HepG2 (cell line): ENCODE results near the gene PRDM15. TPM values are rescaled to one million over a fixed set of nuclear protein-coding genes. Genes with fewer than 3 reads are reported as not detected.

ENCODE experiments used
- ATF7-NPFF ChIP-seq: sonication (generic); formaldehyde crosslinking; IDR thresholded peaks from 2 replicates; pipeline ENCODE4 v1.8.1; 2023; ENCODE audit warnings: mild to moderate bottlenecking, low read depth, missing genetic modification reagents, moderate library complexity
- DMAP1 ChIP-seq: IDR thresholded peaks from 2 replicates; pipeline ENCODE4 v1.6.1; 2016
- HNF1B ChIP-seq: sonication (generic); formaldehyde crosslinking; IDR thresholded peaks from 2 replicates; pipeline ENCODE4 v1.5.1; 2020; ENCODE audit warnings: mild to moderate bottlenecking, moderate library complexity, missing genetic modification reagents
- HNF4A ChIP-seq: sonication (generic); formaldehyde crosslinking; IDR thresholded peaks from 2 replicates; pipeline ENCODE4 v1.4.0; 2020; ENCODE audit warnings: missing genetic modification reagents
- HNF4G ChIP-seq, 2 experiments: sonication (generic) in 1 of 2; formaldehyde crosslinking in 1 of 2; IDR thresholded peaks; 2 replicates each; pipeline versions ENCODE4 v1.4.0 to v1.6.1; 2011 to 2020; ENCODE audit warnings: borderline replicate concordance in 2 of 2, low read depth in 2 of 2, mild to moderate bottlenecking in 2 of 2, low read length in 1 of 2, missing genetic modification reagents in 1 of 2, moderate library complexity in 1 of 2
- HOXA3 ChIP-seq: sonication (generic); formaldehyde crosslinking; IDR thresholded peaks from 2 replicates; pipeline ENCODE4 v1.5.0; 2020; ENCODE audit warnings: missing genetic modification reagents
- KLF6 ChIP-seq: IDR thresholded peaks from 2 replicates; pipeline ENCODE4 v1.8.0; 2016; ENCODE audit warnings: missing biosample characterization, missing genetic modification reagents
- MAX ChIP-seq: IDR thresholded peaks from 2 replicates; pipeline ENCODE4 v1.6.1; 2012; ENCODE audit warnings: inconsistent platforms
- MBNL3 ChIP-seq: fragments of 250-450 bp; sonication (Bioruptor Pico); conservative IDR thresholded peaks from 2 replicates; pipeline ENCODE4 v1.8.0; 2022; ENCODE audit warnings: mild to moderate bottlenecking, inconsistent platforms
- MEF2D ChIP-seq: sonication (generic); formaldehyde crosslinking; IDR thresholded peaks from 2 replicates; pipeline ENCODE4 v1.5.1; 2020; ENCODE audit warnings: mild to moderate bottlenecking, missing genetic modification reagents
- MEIS1 ChIP-seq: sonication (generic); formaldehyde crosslinking; IDR thresholded peaks from 2 replicates; pipeline ENCODE4 v1.9.0; 2021; ENCODE audit warnings: mild to moderate bottlenecking, missing genetic modification reagents, moderate library complexity, borderline replicate concordance
- MLLT10 ChIP-seq: sonication (generic); formaldehyde crosslinking; IDR thresholded peaks from 2 replicates; pipeline ENCODE4 v1.4.0; 2020; ENCODE audit warnings: missing genetic modification reagents
- PHF8 ChIP-seq: sonication (generic); formaldehyde crosslinking; IDR thresholded peaks from 2 replicates; pipeline ENCODE4 v1.5.0; 2020; ENCODE audit warnings: missing genetic modification reagents
- RBAK ChIP-seq: sonication (generic); formaldehyde crosslinking; IDR thresholded peaks from 2 replicates; pipeline ENCODE4 v1.5.1; 2020; ENCODE audit warnings: mild to moderate bottlenecking, missing genetic modification reagents
- SP5 ChIP-seq: IDR thresholded peaks from 2 replicates; pipeline ENCODE4 v1.6.1; 2016; ENCODE audit warnings: low read depth, borderline replicate concordance
- TBX2 ChIP-seq: sonication (generic); formaldehyde crosslinking; IDR thresholded peaks from 2 replicates; pipeline ENCODE4 v1.5.0; 2020; ENCODE audit warnings: missing genetic modification reagents, mild to moderate bottlenecking, borderline replicate concordance
- TGIF2 ChIP-seq: IDR thresholded peaks from 2 replicates; pipeline ENCODE4 v1.6.1; 2016; ENCODE audit warnings: control low read depth, missing compliant biosample characterization
- TP53 ChIP-seq: sonication (generic); formaldehyde crosslinking; conservative IDR thresholded peaks from 2 replicates; pipeline ENCODE4 v1.4.0; 2020; ENCODE audit warnings: missing genetic modification reagents
- ZMYM3 ChIP-seq: sonication (generic); formaldehyde crosslinking; IDR thresholded peaks from 2 replicates; pipeline ENCODE4 v1.5.1; 2020; ENCODE audit warnings: mild to moderate bottlenecking, missing genetic modification reagents
- ZNF326 ChIP-seq: sonication (generic); formaldehyde crosslinking; IDR thresholded peaks from 2 replicates; pipeline ENCODE4 v1.4.0; 2020; ENCODE audit warnings: missing genetic modification reagents, borderline replicate concordance
- ZNF329 ChIP-seq: sonication (generic); formaldehyde crosslinking; IDR thresholded peaks from 2 replicates; pipeline ENCODE4 v1.9.0; 2021; ENCODE audit warnings: low read depth, mild to moderate bottlenecking, missing genetic modification reagents
- ZNF556 ChIP-seq: sonication (generic); formaldehyde crosslinking; IDR thresholded peaks from 2 replicates; pipeline ENCODE4 v1.4.0; 2020; ENCODE audit warnings: mild to moderate bottlenecking, missing genetic modification reagents, borderline replicate concordance
- ZNF770 ChIP-seq: sonication (generic); formaldehyde crosslinking; IDR thresholded peaks from 2 replicates; pipeline ENCODE4 v1.5.0; 2020; ENCODE audit warnings: mild to moderate bottlenecking, missing genetic modification reagents
- ZNF776 ChIP-seq: sonication (generic); formaldehyde crosslinking; IDR thresholded peaks from 2 replicates; pipeline ENCODE4 v1.4.0; 2020; ENCODE audit warnings: mild to moderate bottlenecking, missing genetic modification reagents
- ZNF800 ChIP-seq: sonication (generic); formaldehyde crosslinking; IDR thresholded peaks from 2 replicates; pipeline ENCODE4 v1.4.0; 2020; ENCODE audit warnings: missing genetic modification reagents
- ZNF891 ChIP-seq: sonication (generic); formaldehyde crosslinking; IDR thresholded peaks from 2 replicates; pipeline ENCODE4 v1.5.0; 2020; ENCODE audit warnings: mild to moderate bottlenecking, missing genetic modification reagents
- polyA plus RNA-seq, 8 experiments: library from polyadenylated mRNA; depleted of rRNA in 3 of 8; stranded (reverse) in 7 of 8; unstranded in 1 of 8; fragments of >200 nt; fragmentation: Illumina TruSeq in 4 of 8; extraction: Trizol in 4 of 8; gene quantifications; 2 replicates each; pipeline versions ENCODE4 v1.2.1 to v1.2.3, GENCODE V29; 2011 to 2016; ENCODE audit warnings: low read depth in 4 of 8, missing spikeins in 1 of 8, mixed read lengths in 1 of 8; ENCODE audit not compliant: insufficient read depth in 1 of 8
- total RNA-seq, 5 experiments: library from RNA; depleted of rRNA; stranded (reverse); fragments of >200 nt; fragmentation: Illumina TruSeq; extraction: Trizol; gene quantifications; 2 replicates each; pipeline ENCODE4 v1.2.3, GENCODE V29; 2016; ENCODE audit warnings: low read depth in 1 of 5

Gene PRDM15
- total and polyA plus RNA-seq, 2 of the 13 experiments (the other 11 are each of a cell fraction or from before 2014, with no cell fraction given): 4.0 to 6.9 TPM

- TF ChIP-seq ZNF800 (CRISPR knock-in tag) (no peak), RBAK (CRISPR knock-in tag) (no peak), ZNF329 (CRISPR knock-in tag) (no peak), HNF4A (no peak), ZNF891 (CRISPR knock-in tag) (no peak), ATF7-NPFF (CRISPR knock-in tag) (no peak), SP5 (no peak), PHF8 (CRISPR knock-in tag) (no peak), TBX2 (CRISPR knock-in tag) (peak; percentile 25; the same call in 1 of the 2 replicates), ZNF776 (CRISPR knock-in tag) (no peak), HOXA3 (CRISPR knock-in tag) (peak; percentile 50; the same call in 1 of the 2 replicates), ZNF556 (no peak), ZNF770 (no peak), MAX (peak; percentile 75), MBNL3 (CRISPR knock-in tag) (no peak), TP53 (CRISPR knock-in tag) (no peak), KLF6 (CRISPR knock-in tag) (no peak), ZNF326 (CRISPR knock-in tag) (no peak), ZMYM3 (no peak), MEIS1 (CRISPR knock-in tag) (no peak), HNF4G (IDR thresholded peaks at IDR 0.05; ENCODE audit: borderline replicate concordance, low read depth, low read length) (no peak), HNF4G (CRISPR knock-in tag; IDR thresholded peaks at IDR 0.05; ENCODE audit: borderline replicate concordance, low read depth) (no peak), MEF2D (CRISPR knock-in tag) (no peak), TGIF2 (CRISPR knock-in tag) (no peak), DMAP1 (CRISPR knock-in tag) (no peak; the same call in 1 of the 2 replicates), HNF1B (CRISPR knock-in tag) (peak; percentile 61), MLLT10 (no peak)
These were observed 114.4 kb downstream of the PRDM15 start (continued) for GRCh38 chr21:41764558-41765419.
